ENCODE results near the gene PLEKHA4. TPM values are rescaled to one million over a fixed set of nuclear protein-coding genes. Genes with fewer than 3 reads are reported as not detected.

Gene PLEKHA4
- total and polyA plus RNA-seq, 9 of the 15 experiments (the other 6 are each of a cell fraction or from before 2014, with no cell fraction given): 0.07 to 30.8 (median 11.4) TPM

DNA sequence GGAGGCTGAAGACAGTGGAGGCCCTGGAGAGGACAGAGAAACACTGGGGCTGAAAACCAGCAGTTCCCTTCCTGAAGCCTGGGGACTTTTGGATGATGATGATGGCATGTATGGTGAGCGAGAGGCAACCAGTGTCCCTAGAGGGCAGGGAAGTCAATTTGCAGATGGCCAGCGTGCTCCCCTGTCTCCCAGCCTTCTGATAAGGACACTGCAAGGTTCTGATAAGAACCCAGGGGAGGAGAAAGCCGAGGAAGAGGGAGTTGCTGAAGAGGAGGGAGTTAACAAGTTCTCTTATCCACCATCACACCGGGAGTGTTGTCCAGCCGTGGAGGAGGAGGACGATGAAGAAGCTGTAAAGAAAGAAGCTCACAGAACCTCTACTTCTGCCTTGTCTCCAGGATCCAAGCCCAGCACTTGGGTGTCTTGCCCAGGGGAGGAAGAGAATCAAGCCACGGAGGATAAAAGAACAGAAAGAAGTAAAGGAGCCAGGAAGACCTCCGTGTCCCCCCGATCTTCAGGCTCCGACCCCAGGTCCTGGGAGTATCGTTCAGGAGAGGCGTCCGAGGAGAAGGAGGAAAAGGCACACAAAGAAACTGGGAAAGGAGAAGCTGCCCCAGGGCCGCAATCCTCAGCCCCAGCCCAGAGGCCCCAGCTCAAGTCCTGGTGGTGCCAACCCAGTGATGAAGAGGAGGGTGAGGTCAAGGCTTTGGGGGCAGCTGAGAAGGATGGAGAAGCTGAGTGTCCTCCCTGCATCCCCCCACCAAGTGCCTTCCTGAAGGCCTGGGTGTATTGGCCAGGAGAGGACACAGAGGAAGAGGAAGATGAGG lies 5.3 kb upstream of the PLEKHA4 start (continued):
- TF ChIP-seq, protein P1, sequence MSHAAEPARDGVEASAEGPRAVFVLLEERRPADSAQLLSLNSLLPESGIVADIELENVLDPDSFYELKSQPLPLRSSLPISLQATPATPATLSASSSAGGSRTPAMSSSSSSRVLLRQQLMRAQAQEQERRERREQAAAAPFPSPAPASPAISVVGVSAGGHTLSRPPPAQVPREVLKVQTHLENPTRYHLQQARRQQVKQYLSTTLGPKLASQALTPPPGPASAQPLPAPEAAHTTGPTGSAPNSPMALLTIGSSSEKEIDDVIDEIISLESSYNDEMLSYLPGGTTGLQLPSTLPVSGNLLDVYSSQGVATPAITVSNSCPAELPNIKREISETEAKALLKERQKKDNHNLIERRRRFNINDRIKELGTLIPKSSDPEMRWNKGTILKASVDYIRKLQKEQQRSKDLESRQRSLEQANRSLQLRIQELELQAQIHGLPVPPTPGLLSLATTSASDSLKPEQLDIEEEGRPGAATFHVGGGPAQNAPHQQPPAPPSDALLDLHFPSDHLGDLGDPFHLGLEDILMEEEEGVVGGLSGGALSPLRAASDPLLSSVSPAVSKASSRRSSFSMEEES (CRISPR knock-in tag; IDR thresholded peaks at IDR 0.05): no peak
- TF ChIP-seq PPARD (CRISPR knock-in tag; IDR thresholded peaks at IDR 0.05): no peak
- TF ChIP-seq EGR1 (conservative IDR thresholded peaks at IDR 0.05): peak; percentile 72
- TF ChIP-seq, protein P2, sequence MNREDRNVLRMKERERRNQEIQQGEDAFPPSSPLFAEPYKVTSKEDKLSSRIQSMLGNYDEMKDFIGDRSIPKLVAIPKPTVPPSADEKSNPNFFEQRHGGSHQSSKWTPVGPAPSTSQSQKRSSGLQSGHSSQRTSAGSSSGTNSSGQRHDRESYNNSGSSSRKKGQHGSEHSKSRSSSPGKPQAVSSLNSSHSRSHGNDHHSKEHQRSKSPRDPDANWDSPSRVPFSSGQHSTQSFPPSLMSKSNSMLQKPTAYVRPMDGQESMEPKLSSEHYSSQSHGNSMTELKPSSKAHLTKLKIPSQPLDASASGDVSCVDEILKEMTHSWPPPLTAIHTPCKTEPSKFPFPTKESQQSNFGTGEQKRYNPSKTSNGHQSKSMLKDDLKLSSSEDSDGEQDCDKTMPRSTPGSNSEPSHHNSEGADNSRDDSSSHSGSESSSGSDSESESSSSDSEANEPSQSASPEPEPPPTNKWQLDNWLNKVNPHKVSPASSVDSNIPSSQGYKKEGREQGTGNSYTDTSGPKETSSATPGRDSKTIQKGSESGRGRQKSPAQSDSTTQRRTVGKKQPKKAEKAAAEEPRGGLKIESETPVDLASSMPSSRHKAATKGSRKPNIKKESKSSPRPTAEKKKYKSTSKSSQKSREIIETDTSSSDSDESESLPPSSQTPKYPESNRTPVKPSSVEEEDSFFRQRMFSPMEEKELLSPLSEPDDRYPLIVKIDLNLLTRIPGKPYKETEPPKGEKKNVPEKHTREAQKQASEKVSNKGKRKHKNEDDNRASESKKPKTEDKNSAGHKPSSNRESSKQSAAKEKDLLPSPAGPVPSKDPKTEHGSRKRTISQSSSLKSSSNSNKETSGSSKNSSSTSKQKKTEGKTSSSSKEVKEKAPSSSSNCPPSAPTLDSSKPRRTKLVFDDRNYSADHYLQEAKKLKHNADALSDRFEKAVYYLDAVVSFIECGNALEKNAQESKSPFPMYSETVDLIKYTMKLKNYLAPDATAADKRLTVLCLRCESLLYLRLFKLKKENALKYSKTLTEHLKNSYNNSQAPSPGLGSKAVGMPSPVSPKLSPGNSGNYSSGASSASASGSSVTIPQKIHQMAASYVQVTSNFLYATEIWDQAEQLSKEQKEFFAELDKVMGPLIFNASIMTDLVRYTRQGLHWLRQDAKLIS (CRISPR knock-in tag; IDR thresholded peaks at IDR 0.05): peak; percentile 66
- no peak for TF ChIP-seq ZNF561 (CRISPR knock-in tag; conservative IDR thresholded peaks at IDR 0.05)
- peak; percentile 34; the same call in 1 of the 2 replicates for TF ChIP-seq FOXP1 (CRISPR knock-in tag; IDR thresholded peaks at IDR 0.05)
- no peak for TF ChIP-seq ZNF354B (CRISPR knock-in tag; IDR thresholded peaks at IDR 0.05)
- peak in 1 of 2 experiments; percentile 98; a peak in 2 of 4 replicates for TF ChIP-seq ZMIZ1 (IDR thresholded peaks at IDR 0.05; ENCODE audit: low read depth in 2 of 2, low read length in 2 of 2)
- TF ChIP-seq TSC22D4 (tag; IDR thresholded peaks at IDR 0.05): no peak
- TF ChIP-seq, protein P3, sequence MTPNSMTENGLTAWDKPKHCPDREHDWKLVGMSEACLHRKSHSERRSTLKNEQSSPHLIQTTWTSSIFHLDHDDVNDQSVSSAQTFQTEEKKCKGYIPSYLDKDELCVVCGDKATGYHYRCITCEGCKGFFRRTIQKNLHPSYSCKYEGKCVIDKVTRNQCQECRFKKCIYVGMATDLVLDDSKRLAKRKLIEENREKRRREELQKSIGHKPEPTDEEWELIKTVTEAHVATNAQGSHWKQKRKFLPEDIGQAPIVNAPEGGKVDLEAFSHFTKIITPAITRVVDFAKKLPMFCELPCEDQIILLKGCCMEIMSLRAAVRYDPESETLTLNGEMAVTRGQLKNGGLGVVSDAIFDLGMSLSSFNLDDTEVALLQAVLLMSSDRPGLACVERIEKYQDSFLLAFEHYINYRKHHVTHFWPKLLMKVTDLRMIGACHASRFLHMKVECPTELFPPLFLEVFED (CRISPR knock-in tag; conservative IDR thresholded peaks at IDR 0.05): 0 out of 2 replicates have a peak, but pooled peaks have one; percentile 8
- peak; percentile 96 for TF ChIP-seq RNF2 (IDR thresholded peaks at IDR 0.05)
- TF ChIP-seq, protein P4, sequence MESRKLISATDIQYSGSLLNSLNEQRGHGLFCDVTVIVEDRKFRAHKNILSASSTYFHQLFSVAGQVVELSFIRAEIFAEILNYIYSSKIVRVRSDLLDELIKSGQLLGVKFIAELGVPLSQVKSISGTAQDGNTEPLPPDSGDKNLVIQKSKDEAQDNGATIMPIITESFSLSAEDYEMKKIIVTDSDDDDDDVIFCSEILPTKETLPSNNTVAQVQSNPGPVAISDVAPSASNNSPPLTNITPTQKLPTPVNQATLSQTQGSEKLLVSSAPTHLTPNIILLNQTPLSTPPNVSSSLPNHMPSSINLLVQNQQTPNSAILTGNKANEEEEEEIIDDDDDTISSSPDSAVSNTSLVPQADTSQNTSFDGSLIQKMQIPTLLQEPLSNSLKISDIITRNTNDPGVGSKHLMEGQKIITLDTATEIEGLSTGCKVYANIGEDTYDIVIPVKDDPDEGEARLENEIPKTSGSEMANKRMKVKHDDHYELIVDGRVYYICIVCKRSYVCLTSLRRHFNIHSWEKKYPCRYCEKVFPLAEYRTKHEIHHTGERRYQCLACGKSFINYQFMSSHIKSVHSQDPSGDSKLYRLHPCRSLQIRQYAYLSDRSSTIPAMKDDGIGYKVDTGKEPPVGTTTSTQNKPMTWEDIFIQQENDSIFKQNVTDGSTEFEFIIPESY (CRISPR knock-in tag; IDR thresholded peaks at IDR 0.05): no peak
- TF ChIP-seq ETS2 (tag; IDR thresholded peaks at IDR 0.05; ENCODE audit: borderline replicate concordance, poor library complexity, severe bottlenecking): no peak
- TF ChIP-seq BRF1 (IDR thresholded peaks at IDR 0.05; ENCODE audit: borderline replicate concordance, extremely low read depth, insufficient read length): no peak
